GM21619 (cell line): ENCODE measurements around the gene PER1.
"Not testable (repeated sequence)": the region's sequence is repeated elsewhere in the genome, so short reads cannot be mapped to it uniquely, and the experiment has no call there.

Source experiments
- ATAC-seq: cut with Tn5 transposase; IDR thresholded peaks from one replicate; pipeline ENCODE4 v1.9.1; 2021; ENCODE audit not compliant: unreplicated experiment

The PER1 gene

GRCh38 chr17:8120520-8121406 is 31.4 kb downstream of the PER1 start:
- ATAC-seq, result no peak

- ATAC-seq, result no peak
These were observed 32.4 kb downstream of the PER1 start for GRCh38 chr17:8119581-8120519.

- peak; percentile 28 for ATAC-seq
These were observed 33.2 kb downstream of the PER1 start for GRCh38 chr17:8118769-8119580.

- no peak for ATAC-seq
These were observed 34.0 kb downstream of the PER1 start, which contains the start of gene ALOXE3 for GRCh38 chr17:8117980-8118768. Gene ALOXE3, minus strand, starts transcription at chr17:8118514. Its CDS starts 524 bp downstream, at chr17:8117990.

- no peak for ATAC-seq
These were observed 34.7 kb downstream of the PER1 start for GRCh38 chr17:8117367-8117979.

GRCh38 chr17:8116776-8117175 is 35.4 kb downstream of the PER1 start:
- ATAC-seq, result no peak

GRCh38 chr17:8110907-8111306 is 41.3 kb downstream of the PER1 start:
- no peak for ATAC-seq

- ATAC-seq, result no peak
These were observed 41.8 kb downstream of the PER1 start for GRCh38 chr17:8110456-8110804.

GRCh38 chr17:8109661-8110455 is 42.3 kb downstream of the PER1 start:
- no peak for ATAC-seq

- no peak for ATAC-seq
These were observed 43.1 kb downstream of the PER1 start for GRCh38 chr17:8108972-8109660.

- not testable (repeated sequence) for ATAC-seq
These were observed 45.2 kb downstream of the PER1 start for GRCh38 chr17:8106980-8107379.

GRCh38 chr17:8105957-8106398 is 46.2 kb downstream of the PER1 start:
- no peak for ATAC-seq

- ATAC-seq, result no peak
These were observed 47.3 kb downstream of the PER1 start for GRCh38 chr17:8104911-8105310.

GRCh38 chr17:8103549-8103948 is 48.7 kb downstream of the PER1 start:
- no peak for ATAC-seq

- no peak for ATAC-seq
These were observed 50.5 kb downstream of the PER1 start for GRCh38 chr17:8101721-8102120.

GRCh38 chr17:8100763-8101162 is 51.4 kb downstream of the PER1 start:
- no peak for ATAC-seq

- no peak for ATAC-seq
These were observed 52.1 kb downstream of the PER1 start for GRCh38 chr17:8100111-8100510.

- no peak for ATAC-seq
These were observed 55.7 kb downstream of the PER1 start for GRCh38 chr17:8096541-8096940.
